DOHH2 (cell line): ENCODE data around the gene TM6SF1.

Experiments
- CTCF ChIP-seq: fragments of 200-600 bp; sonication (generic); IDR thresholded peaks from one replicate; pipeline ENCODE4 v1.5.1; 2014; ENCODE audit warnings: antibody characterized with exemption, mild to moderate bottlenecking, low read depth, low read length; ENCODE audit not compliant: poor library complexity, severe bottlenecking
- EZH2phosphoT487 ChIP-seq: fragments of 200-600 bp; sonication (generic); IDR thresholded peaks from 2 replicates; pipeline ENCODE4 v1.6.1; 2017; ENCODE audit warnings: borderline replicate concordance, mild to moderate bottlenecking, antibody characterized with exemption, low read length, moderate library complexity, mixed read lengths

DNA sequence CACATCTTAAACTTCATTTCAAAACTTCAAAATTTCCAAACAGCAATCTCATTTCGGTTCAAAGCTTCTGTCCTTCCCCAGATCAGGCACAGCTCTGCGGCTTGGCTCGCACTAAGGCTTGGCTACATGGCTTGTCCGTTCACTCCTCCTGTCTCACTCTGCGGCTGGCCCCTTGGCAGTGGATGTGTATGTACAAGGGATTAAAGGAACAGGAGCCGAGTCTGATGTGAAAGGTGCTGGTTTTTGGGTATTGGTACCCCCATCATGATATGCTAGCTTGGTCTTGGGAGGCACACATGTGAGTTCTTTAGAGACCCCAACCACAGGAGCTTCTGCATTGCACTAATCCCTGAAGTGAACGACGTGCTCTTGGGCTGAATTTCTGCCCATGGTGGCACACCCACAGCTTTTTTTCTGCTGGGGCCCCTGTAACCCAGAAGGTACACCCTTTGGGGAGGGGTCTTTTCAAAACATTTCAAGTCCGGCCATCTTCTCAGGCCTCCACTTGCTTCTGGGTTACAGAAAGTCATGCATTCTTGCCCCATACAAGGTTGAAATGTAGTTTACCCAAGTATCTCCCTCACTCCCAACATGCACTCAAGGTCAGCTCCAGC is 12.6 kb downstream of the TM6SF1 start:
- TF ChIP-seq CTCF (no peak), EZH2phosphoT487 (no peak)
